ENCODE data around the gene SYT13. TPM values are rescaled to one million over a fixed set of nuclear protein-coding genes. Genes with fewer than 3 reads are reported as not detected.

SYT13 gene
- total and polyA plus RNA-seq, 9 donors: 0.13 to 1.0 (median 0.43) TPM; not detected in 4

DNA sequence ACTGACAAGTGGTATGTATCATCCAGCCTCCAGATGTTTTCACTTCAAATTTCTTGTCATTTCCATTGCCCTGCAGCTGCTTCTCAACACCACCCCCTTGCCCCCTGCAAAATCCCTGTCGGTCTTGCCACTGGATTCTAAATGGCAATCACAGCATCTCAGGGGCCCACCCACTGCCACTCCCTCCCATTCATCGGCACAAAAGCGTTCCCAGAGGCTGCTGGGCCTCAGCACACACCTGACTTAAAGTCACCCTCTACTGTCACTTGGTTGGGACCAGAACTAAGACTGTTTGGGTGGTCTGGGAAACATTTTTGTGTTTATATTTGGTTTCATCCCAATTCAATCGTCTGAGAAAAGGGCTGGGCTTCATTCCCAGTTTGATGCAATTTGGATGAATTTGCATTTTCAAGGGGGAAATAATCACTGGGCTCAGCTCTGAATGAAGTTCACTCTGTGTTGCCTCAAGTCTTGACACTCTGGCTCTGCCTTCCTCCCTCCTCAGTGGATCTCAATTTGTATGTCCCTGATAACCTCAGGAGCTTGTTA is 27.1 kb downstream of the SYT13 start:
- no peak for DNase-seq
- no peaks in the 10 kb centered on the region for H3K27me3 ChIP-seq
- no peaks in the 10 kb centered on the region for H3K4me1 ChIP-seq (ENCODE audit: insufficient read depth)
- H3K9me3 ChIP-seq: no peaks in the 10 kb centered on the region
- intact Hi-C loops (cut with DNase I): loop anchor here in 1 of 4 donors (10.0 kb wide), 1 partner anchor 324 kb away; no protein-coding TSS in a partner anchor
- WGBS, 3 donors: 6 to 13% (median 11%) methylated on average over 4 of the region's 4 CpGs
- no peaks in the 10 kb centered on the region for H3K36me3 ChIP-seq
- no peak overlapping the region for H3K27ac ChIP-seq
- H3K4me3 ChIP-seq: no peak overlapping the region
- TF ChIP-seq POLR2A (IDR thresholded peaks at IDR 0.05) (no peak), EP300 (IDR thresholded peaks at IDR 0.05) (no peak)
- TF ChIP-seq, protein P1, sequence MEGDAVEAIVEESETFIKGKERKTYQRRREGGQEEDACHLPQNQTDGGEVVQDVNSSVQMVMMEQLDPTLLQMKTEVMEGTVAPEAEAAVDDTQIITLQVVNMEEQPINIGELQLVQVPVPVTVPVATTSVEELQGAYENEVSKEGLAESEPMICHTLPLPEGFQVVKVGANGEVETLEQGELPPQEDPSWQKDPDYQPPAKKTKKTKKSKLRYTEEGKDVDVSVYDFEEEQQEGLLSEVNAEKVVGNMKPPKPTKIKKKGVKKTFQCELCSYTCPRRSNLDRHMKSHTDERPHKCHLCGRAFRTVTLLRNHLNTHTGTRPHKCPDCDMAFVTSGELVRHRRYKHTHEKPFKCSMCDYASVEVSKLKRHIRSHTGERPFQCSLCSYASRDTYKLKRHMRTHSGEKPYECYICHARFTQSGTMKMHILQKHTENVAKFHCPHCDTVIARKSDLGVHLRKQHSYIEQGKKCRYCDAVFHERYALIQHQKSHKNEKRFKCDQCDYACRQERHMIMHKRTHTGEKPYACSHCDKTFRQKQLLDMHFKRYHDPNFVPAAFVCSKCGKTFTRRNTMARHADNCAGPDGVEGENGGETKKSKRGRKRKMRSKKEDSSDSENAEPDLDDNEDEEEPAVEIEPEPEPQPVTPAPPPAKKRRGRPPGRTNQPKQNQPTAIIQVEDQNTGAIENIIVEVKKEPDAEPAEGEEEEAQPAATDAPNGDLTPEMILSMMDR (IDR thresholded peaks at IDR 0.05): no peak

DNA sequence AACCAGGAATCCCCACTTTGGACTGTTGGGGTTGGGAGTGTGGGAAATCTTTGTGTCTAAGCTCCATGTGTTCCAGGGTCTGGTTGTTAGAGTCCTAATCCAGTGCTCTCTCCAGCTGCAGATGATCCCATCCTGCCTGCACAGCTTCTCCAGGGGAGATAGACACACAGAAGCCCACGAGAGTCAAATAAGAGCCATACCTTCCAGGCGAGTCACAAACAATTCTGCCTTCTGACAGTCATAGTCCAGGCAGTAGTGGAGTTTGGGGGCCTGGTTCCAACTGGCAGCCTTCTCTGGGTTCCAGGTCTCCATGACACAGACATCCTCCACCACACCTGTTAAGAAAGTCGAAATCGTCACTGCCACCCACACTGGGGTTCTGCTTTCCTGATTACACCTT is 32.1 kb downstream of the SYT13 start:
- no peak overlapping the region for H3K4me3 ChIP-seq
- no peaks in the 10 kb centered on the region for H3K4me1 ChIP-seq (ENCODE audit: insufficient read depth)
- H3K36me3 ChIP-seq: no peaks in the 10 kb centered on the region
- no peak overlapping the region for H3K27ac ChIP-seq
- no peaks in the 10 kb centered on the region for H3K27me3 ChIP-seq
- 61 to 71% (median 69%) methylated on average over 4 of the region's 4 CpGs for WGBS, 3 donors
- no peak for DNase-seq
- H3K9me3 ChIP-seq: no peaks in the 10 kb centered on the region
- no peak for TF ChIP-seq EP300 (IDR thresholded peaks at IDR 0.05)
- no peak for TF ChIP-seq POLR2A (IDR thresholded peaks at IDR 0.05)
- TF ChIP-seq, protein P1 (IDR thresholded peaks at IDR 0.05): no peak
- intact Hi-C loops (cut with DNase I): loop anchor here in 1 of 4 donors (10.0 kb wide), 1 partner anchor 319 kb away; no protein-coding TSS in a partner anchor

DNA sequence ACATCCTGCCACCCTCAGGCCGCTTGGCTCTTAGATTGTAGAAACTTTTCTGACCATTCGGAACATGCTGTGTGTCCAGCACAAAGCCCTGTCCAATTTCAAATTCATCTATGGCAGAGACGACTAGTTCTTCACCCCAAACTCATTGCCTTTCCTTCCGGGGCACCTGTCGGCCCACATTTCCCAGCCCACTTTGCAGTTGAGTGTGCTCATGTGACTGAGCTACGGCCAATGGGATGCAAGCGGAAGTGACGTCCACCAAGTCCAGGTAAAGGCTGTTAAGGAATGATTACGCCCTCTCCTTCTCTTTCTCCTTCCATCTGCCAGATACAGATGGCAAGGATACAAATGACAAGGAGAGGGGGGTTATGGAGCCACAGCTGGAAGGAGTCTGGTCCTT is 32.5 kb downstream of the SYT13 start:
- H3K27me3 ChIP-seq: no peaks in the 10 kb centered on the region
- TF ChIP-seq POLR2A (IDR thresholded peaks at IDR 0.05): no peak
- no peak for TF ChIP-seq EP300 (IDR thresholded peaks at IDR 0.05)
- TF ChIP-seq, protein P1 (IDR thresholded peaks at IDR 0.05): no peak
- H3K9me3 ChIP-seq: no peaks in the 10 kb centered on the region
- no peak overlapping the region for H3K27ac ChIP-seq
- WGBS, 3 donors: 80 to 85% (median 81%) methylated on average over 9 of the region's 9 CpGs
- intact Hi-C loops (cut with DNase I): loop anchor here in 1 of 4 donors (10.0 kb wide), 1 partner anchor 319 kb away; no protein-coding TSS in a partner anchor
- H3K36me3 ChIP-seq: no peaks in the 10 kb centered on the region
- H3K4me1 ChIP-seq (ENCODE audit: insufficient read depth): no peaks in the 10 kb centered on the region
- no peak for DNase-seq
- H3K4me3 ChIP-seq: no peak overlapping the region

GRCh38 chr11:45252877-45253276 is 33.3 kb downstream of the SYT13 start:
- H3K9me3 ChIP-seq: no peaks in the 10 kb centered on the region
- WGBS, 3 donors: 50 to 68% (median 53%) methylated on average over 3 of the region's 3 CpGs
- intact Hi-C loops (cut with DNase I): loop anchor here in 1 of 4 donors (10.0 kb wide), 1 partner anchor 318 kb away; no protein-coding TSS in a partner anchor

More at GRCh38 chr11:45252877-45253276, 33.3 kb downstream of the SYT13 start:
- no peak overlapping the region for H3K4me3 ChIP-seq
- H3K27ac ChIP-seq: no peak overlapping the region
- H3K36me3 ChIP-seq: no peaks in the 10 kb centered on the region
- no peak for TF ChIP-seq POLR2A (IDR thresholded peaks at IDR 0.05)
- TF ChIP-seq, protein P1 (IDR thresholded peaks at IDR 0.05): no peak
- TF ChIP-seq EP300 (IDR thresholded peaks at IDR 0.05): no peak
- no peaks in the 10 kb centered on the region for H3K27me3 ChIP-seq
- DNase-seq: no peak
- H3K4me1 ChIP-seq (ENCODE audit: insufficient read depth): no peaks in the 10 kb centered on the region
